PFSK-1 (cell line): ENCODE data around the gene LRRC7.

Experiments
- FOXP2 ChIP-seq: optimal IDR thresholded peaks from 2 replicates; pipeline ENCODE3; 2011; ENCODE audit warnings: borderline replicate concordance, control low read depth, inconsistent platforms; ENCODE audit not compliant: insufficient read depth; ENCODE audit errors: extremely low read length, extremely low read depth
- POLR2AphosphoS5 ChIP-seq: IDR thresholded peaks from 2 replicates; pipeline ENCODE4 v1.6.1; 2012; ENCODE audit warnings: low read depth, mild to moderate bottlenecking, control low read depth, low read length, moderate library complexity
- REST ChIP-seq, 2 experiments: IDR thresholded peaks; 2 replicates each; pipeline versions ENCODE4 v1.6.1 to v1.8.0; 2011 to 2012; ENCODE audit warnings: low read depth in 2 of 2, low read length in 2 of 2, control low read depth in 1 of 2, inconsistent platforms in 1 of 2, mild to moderate bottlenecking in 1 of 2, moderate library complexity in 1 of 2; ENCODE audit not compliant: insufficient read depth in 1 of 2
- SIN3A ChIP-seq: IDR thresholded peaks from 2 replicates; pipeline ENCODE4 v1.6.1; 2012; ENCODE audit warnings: mild to moderate bottlenecking, low read length, moderate library complexity, borderline replicate concordance; ENCODE audit not compliant: insufficient read depth
- TAF1 ChIP-seq: IDR thresholded peaks from 2 replicates; pipeline ENCODE4 v1.6.1; 2012; ENCODE audit warnings: low read length, control low read depth, borderline replicate concordance; ENCODE audit not compliant: insufficient read depth

LRRC7 gene

DNA sequence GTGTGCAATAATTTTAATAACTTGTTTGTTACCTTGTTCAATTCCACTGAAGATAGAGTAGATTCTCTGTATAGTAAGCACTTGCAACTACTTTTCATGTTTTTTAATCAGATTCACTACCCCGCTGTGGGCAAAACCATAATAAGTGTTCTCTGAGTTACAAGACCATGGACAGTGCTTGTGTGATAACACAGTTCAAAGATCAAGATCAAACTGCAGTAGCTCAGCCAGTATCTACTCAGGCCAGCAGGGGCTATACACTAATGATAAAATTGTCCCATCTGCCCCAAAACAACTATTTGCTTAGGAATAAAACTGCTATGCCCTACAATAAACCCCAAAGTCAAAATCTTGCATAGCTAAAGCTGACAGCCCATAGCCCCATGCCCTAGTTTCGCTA is 129.6 kb downstream of the LRRC7 start:
- TF ChIP-seq REST (IDR thresholded peaks at IDR 0.05; ENCODE audit: insufficient read depth in 1 of 2, low read depth in 2 of 2, low read length in 2 of 2): peak in 1 of 2 experiments; percentile 77; a peak in 2 of 4 replicates
- no peak for TF ChIP-seq FOXP2

- no peak for TF ChIP-seq POLR2AphosphoS5
- TF ChIP-seq FOXP2: no peak
- no peak for TF ChIP-seq SIN3A
- TF ChIP-seq TAF1: no peak
These were observed 133.0 kb downstream of the LRRC7 start for GRCh38 chr1:69700770-69701169.

- TF ChIP-seq TAF1: no peak
- TF ChIP-seq REST (IDR thresholded peaks at IDR 0.05; ENCODE audit: insufficient read depth in 1 of 2, low read depth in 2 of 2, low read length in 2 of 2): no peak
- TF ChIP-seq POLR2AphosphoS5: no peak
- TF ChIP-seq SIN3A: no peak
- TF ChIP-seq FOXP2: no peak
These were observed 134.4 kb downstream of the LRRC7 start for GRCh38 chr1:69702085-69702484.

DNA sequence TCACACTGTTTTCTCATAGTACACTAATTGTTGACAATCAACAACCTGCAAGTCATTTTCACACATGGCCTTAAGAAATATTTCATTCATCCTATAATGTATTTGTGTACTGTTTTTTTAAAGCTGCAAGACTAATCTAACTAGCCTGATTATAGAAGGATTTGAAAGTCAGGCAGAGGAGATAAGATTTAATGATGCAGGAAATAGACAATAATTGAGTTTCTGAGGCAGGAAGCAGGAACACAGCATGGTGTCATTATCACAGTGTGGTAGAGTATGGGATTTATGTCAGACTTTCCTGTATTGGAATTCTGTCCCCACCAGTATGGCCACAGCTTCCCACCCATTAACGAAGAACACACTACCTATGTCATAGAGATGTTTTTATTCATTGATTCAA is 138.8 kb downstream of the LRRC7 start:
- TF ChIP-seq SIN3A (no peak), REST (IDR thresholded peaks at IDR 0.05; ENCODE audit: insufficient read depth in 1 of 2, low read depth in 2 of 2, low read length in 2 of 2) (0 out of 4 replicates have a peak, but pooled peaks of 1 of the 2 experiments have one; percentile 59), POLR2AphosphoS5 (peak; percentile 42; the same call in 1 of the 2 replicates)

- TF ChIP-seq TAF1 (no peak), POLR2AphosphoS5 (no peak), SIN3A (no peak), REST (IDR thresholded peaks at IDR 0.05; ENCODE audit: insufficient read depth in 1 of 2, low read depth in 2 of 2, low read length in 2 of 2) (no peak), FOXP2 (no peak)
These were observed 139.4 kb downstream of the LRRC7 start for GRCh38 chr1:69707103-69707502.
